ENCODE results near the gene ZNF324. TPM values are rescaled to one million over a fixed set of nuclear protein-coding genes. Genes with fewer than 3 reads are reported as not detected.

The ZNF324 gene
- total RNA-seq, 6 donors from 2014 or later, result 10.8 to 39.8 (median 18.0) TPM

DNA sequence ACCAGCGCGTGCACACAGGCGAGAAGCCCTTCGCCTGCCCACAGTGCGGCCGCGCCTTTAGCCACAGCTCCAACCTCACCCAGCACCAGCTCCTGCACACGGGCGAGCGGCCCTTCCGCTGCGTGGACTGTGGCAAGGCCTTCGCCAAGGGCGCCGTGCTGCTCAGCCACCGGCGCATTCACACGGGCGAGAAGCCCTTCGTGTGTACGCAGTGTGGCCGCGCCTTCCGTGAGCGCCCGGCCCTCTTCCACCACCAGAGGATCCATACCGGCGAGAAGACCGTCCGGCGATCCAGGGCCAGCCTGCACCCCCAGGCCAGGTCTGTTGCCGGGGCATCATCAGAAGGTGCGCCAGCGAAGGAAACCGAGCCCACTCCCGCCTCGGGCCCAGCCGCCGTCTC, 4.9 kb downstream of the ZNF324 start:
- H3K4me1 ChIP-seq, result peaks cover 16 to 29% (median 20%) of the 10 kb centered on the region in 4 donors
- no peaks in the 10 kb centered on the region for H3K27me3 ChIP-seq
- H3K4me3 ChIP-seq, result no peak overlapping the region
- no peak for ATAC-seq (ENCODE audit: low FRiP score in 2 of 2)
- no peak for TF ChIP-seq POLR2A (IDR thresholded peaks at IDR 0.05)
- TF ChIP-seq, protein P1, sequence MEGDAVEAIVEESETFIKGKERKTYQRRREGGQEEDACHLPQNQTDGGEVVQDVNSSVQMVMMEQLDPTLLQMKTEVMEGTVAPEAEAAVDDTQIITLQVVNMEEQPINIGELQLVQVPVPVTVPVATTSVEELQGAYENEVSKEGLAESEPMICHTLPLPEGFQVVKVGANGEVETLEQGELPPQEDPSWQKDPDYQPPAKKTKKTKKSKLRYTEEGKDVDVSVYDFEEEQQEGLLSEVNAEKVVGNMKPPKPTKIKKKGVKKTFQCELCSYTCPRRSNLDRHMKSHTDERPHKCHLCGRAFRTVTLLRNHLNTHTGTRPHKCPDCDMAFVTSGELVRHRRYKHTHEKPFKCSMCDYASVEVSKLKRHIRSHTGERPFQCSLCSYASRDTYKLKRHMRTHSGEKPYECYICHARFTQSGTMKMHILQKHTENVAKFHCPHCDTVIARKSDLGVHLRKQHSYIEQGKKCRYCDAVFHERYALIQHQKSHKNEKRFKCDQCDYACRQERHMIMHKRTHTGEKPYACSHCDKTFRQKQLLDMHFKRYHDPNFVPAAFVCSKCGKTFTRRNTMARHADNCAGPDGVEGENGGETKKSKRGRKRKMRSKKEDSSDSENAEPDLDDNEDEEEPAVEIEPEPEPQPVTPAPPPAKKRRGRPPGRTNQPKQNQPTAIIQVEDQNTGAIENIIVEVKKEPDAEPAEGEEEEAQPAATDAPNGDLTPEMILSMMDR (IDR thresholded peaks at IDR 0.05), result no peak
- TF ChIP-seq POLR2AphosphoS5 (IDR thresholded peaks at IDR 0.05), result no peak
- no peak for TF ChIP-seq EP300 (IDR thresholded peaks at IDR 0.05)
- peaks cover 4 to 43% (median 30%) of the 10 kb centered on the region in 4 donors for H3K36me3 ChIP-seq
- DNase-seq, result peak in 1 of 2 donors; percentile 82
- H3K27ac ChIP-seq, result no peak overlapping the region
- WGBS, 2 donors, result 96 to 99% methylated on average over 9 to 33 of the region's 39 CpGs
- no peaks in the 10 kb centered on the region for H3K9me3 ChIP-seq

DNA sequence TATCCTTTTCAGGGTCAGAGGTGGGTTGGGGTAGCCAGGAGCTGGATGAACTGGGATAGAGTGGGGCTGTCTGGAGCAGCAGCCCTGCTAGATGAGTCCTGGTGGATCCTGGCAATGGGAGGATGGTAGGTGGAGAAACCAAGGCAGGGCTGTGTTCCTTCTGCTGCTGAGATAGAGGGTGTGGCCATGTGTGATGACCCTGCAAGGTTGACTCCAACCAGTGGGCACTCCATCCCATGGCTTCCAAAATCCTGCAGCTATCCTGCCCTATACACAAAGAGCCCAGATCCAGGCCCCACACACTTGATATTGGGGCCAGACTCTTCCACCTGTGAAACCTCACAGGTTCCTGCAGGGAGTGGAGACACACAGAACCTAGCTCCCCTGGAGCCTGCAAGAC, 6.9 kb downstream of the ZNF324 start:
- peaks cover 13 to 22% (median 16%) of the 10 kb centered on the region in 4 donors for H3K4me1 ChIP-seq
- DNase-seq (no peak), ATAC-seq (ENCODE audit: low FRiP score in 2 of 2) (no peak)
- H3K4me3 ChIP-seq, result no peak overlapping the region
- H3K9me3 ChIP-seq, result no peaks in the 10 kb centered on the region
- peaks cover 4 to 48% (median 32%) of the 10 kb centered on the region in 4 donors for H3K36me3 ChIP-seq
- no peak overlapping the region for H3K27ac ChIP-seq
- TF ChIP-seq POLR2A (IDR thresholded peaks at IDR 0.05) (no peak), EP300 (IDR thresholded peaks at IDR 0.05) (no peak), POLR2AphosphoS5 (IDR thresholded peaks at IDR 0.05) (no peak)
- TF ChIP-seq, protein P1 (IDR thresholded peaks at IDR 0.05), result no peak
- H3K27me3 ChIP-seq, result no peaks in the 10 kb centered on the region

DNA sequence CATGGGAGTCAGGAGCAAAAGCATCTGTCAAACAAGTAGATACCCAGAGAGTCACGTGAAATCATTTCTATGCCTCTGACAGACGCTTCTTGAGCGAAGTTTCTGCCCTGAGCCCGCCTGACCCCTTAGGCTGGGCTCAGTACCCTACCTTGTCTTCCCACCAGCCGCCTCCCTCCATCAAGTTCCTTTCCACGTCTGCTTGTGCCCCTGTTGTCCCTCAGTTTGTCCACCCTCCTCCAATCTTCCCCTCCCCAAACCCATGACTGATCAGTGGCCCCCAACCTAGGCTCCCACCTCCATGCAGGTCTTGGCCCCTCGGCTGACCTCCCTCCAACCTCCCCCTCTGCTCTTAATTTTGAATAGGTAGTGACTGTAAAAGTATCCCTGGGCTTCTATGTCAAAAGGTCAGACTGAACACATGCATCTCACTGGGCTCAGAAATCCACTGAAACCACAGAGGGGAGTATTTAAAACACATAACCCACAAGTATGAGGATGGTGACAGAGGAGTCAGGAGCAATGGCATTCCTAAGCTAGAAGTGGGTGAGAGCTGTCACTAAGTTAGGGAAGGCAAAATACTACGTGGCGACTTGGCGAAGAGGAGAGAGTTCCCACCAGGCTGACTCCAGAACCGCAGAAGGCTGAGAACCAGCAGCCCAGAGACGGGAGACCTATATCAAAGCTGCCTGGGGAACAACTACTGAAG, 7.6 kb downstream of the ZNF324 start:
- ATAC-seq (ENCODE audit: low FRiP score in 2 of 2), result no peak
- peaks cover 13 to 21% (median 16%) of the 10 kb centered on the region in 4 donors for H3K4me1 ChIP-seq
- peak overlapping the region in 1 of 4 donors; percentile 55 for H3K4me3 ChIP-seq
- no peaks in the 10 kb centered on the region for H3K27me3 ChIP-seq
- DNase-seq, result no peak
- H3K9me3 ChIP-seq, result no peaks in the 10 kb centered on the region
- H3K27ac ChIP-seq, result peak overlapping the region in 2 of 4 donors; percentile 90 to 91
- WGBS, 2 donors, result 91 to 92% methylated on average over 12 of the region's 12 CpGs
- TF ChIP-seq, protein P1 (IDR thresholded peaks at IDR 0.05), result no peak
- TF ChIP-seq EP300 (IDR thresholded peaks at IDR 0.05), result no peak
- TF ChIP-seq POLR2A (IDR thresholded peaks at IDR 0.05), result no peak
- no peak for TF ChIP-seq POLR2AphosphoS5 (IDR thresholded peaks at IDR 0.05)
- H3K36me3 ChIP-seq, result peaks cover 4 to 49% (median 33%) of the 10 kb centered on the region in 4 donors

DNA sequence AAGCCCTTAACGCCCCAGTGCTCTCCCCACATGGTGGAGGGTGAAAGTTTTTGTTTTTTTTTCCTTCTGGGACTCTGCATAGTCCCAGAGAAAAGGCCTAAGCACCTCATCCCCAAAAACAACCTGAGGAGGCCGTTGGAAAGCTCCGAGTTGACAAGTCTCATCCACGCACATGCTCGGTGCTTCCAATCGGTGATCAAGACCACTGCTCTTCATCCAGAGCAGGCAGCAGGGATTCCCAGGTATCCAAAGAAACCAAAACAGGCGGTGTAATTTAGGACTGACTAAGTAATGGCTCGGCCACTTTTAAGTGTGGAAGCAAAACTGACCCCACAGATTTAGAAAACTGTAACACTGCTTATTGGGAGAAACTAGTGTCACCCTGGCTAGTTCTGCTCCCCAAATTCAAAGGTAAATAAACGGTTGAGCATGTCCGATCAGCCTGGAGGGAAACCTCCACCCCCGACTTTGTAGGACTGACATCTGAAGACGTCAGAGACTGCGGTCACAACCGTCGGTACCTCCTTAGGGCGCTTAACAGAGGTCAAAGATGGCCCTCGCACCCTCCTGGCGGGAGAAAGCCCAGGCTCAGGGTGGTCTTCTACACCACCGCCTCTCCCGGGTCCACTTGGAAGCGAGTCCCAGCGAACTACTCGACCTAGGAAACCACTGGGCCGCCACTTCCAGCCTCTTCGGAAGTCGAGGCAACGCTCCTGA, 8.3 kb downstream of the ZNF324 start:
- ATAC-seq (ENCODE audit: low FRiP score in 2 of 2) (peak in 1 of 2 donors; percentile 2), DNase-seq (no peak)
- Histone ChIP-seq H3K27ac (peak overlapping the region; percentile 82 to 91 (median 87)), H3K4me3 (peak overlapping the region; percentile 55 to 83 (median 58)), H3K27me3 (no peaks in the 10 kb centered on the region), H3K36me3 (peaks cover 4 to 49% (median 33%) of the 10 kb centered on the region in 4 donors), H3K4me1 (peaks cover 13 to 21% (median 16%) of the 10 kb centered on the region in 4 donors), H3K9me3 (no peaks in the 10 kb centered on the region)
- TF ChIP-seq POLR2AphosphoS5 (IDR thresholded peaks at IDR 0.05), result no peak
- TF ChIP-seq, protein P1 (IDR thresholded peaks at IDR 0.05), result no peak
- no peak for TF ChIP-seq EP300 (IDR thresholded peaks at IDR 0.05)
- no peak for TF ChIP-seq POLR2A (IDR thresholded peaks at IDR 0.05)
- 22 to 46% methylated on average over 13 to 27 of the region's 27 CpGs for WGBS, 2 donors

Data from upper lobe of left lung (tissue), 6 donors.